CD4-positive, alpha-beta T cell treated with Interleukin-4 for 4 hours (primary cell): ENCODE measurements around the gene ADGRG2.

Experiments used
- DNase-seq: peaks from one replicate; pipeline ENCODE4 v3.0.0-alpha.2; 2020

The ADGRG2 gene

DNA sequence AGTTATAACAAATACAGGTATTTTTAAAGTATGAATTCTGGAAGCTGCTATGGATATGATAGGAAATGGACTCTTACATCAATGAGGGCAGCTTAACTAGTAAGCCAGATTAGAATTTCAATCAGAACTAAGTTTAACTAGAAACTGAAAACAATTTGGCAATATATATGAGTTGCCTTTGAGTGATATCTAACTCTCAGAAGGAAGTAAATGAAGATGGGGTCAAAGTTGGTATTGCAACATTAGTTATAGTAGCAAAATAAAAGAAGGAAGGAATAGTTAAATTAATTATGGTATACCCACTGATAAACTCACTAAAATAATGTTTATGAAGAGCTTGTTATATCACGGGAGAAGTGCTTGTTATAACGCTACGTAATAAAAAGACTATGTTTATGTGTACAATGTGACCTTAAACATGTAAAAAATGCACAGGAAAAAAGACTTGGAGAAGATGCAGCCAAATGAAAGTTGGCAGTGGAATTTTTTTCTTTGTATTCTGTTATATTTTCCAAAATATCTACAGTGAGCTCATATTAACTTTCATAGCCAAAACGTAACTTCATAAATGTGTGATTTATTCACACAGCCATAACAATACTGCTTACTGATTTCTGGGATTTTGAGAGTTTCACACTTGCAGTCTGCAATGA, 172.9 kb downstream of the ADGRG2 start:
- DNase-seq = no peak

DNA sequence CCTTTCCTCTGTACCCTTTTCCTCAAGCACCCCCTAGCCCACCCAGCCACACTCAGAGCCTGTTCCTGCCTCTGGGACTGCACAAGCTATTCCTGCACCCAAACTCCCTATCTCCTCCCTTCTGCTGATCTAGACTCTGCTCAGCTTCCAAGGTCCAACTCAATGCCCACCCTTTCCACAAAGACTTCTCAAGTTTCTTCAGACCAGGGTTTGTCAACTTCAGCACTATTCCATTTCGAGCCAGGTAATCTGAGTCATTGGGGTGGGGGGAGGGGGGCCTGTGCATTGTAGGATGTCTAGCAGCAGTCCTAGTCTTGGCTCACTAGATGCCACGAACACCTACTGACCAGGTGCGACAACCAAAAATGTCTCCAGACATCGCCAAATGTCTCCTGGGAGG, 175.7 kb downstream of the ADGRG2 start:
- no peak for DNase-seq

GRCh38 chrX:18946157-18946556, 176.1 kb downstream of the ADGRG2 start:
- DNase-seq = no peak

DNA sequence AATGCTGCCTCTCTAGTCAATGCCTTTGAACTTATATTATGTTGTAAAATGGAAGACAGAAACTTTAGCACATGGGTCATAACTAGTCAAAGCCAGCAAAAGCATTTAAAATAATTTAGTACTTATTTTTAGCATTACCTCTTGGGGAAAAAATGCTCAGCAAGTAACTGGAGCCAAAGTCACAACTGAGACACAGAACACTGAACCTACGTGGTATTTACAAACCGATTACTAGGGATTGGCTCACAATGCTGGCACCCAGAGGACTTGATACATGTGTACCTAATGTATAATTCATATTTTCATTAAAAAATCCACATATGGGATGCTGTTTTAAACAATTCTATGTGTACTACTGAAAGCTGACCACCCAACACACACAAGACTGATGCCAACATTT, 176.8 kb downstream of the ADGRG2 start:
- DNase-seq = no peak

GRCh38 chrX:18944482-18944881, 177.8 kb downstream of the ADGRG2 start:
- DNase-seq = no peak

GRCh38 chrX:18941896-18942295, 180.4 kb downstream of the ADGRG2 start:
- no peak for DNase-seq
